Vagina (tissue), 2 donors: ENCODE results near the gene ADRM1.

ENCODE experiments used
- CTCF ChIP-seq, 3 experiments: fragments of 450-650 bp in 2 of 3; fragments of 200-600 bp in 1 of 3; sonication (generic) in 1 of 3; IDR thresholded peaks; one replicate each; pipeline ENCODE4 v1.5.1; 2017 to 2019; ENCODE audit warnings: antibody characterized with exemption in 3 of 3, mild to moderate bottlenecking in 2 of 3, moderate library complexity in 2 of 3
- POLR2A ChIP-seq, 2 donors: fragments of 450-650 bp; IDR thresholded peaks; one replicate each; pipeline ENCODE4 v1.6.1; 2017; ENCODE audit warnings: antibody characterized with exemption in 2 of 2, mild to moderate bottlenecking in 2 of 2, moderate library complexity in 2 of 2

GRCh38 chr20:62309198-62309944, 6.6 kb downstream of the ADRM1 start:
- no peak for TF ChIP-seq CTCF (IDR thresholded peaks at IDR 0.05)
- no peak for TF ChIP-seq POLR2A (IDR thresholded peaks at IDR 0.05)
